HG03460 (cell line): ENCODE measurements around the gene ATXN7.

Source experiments
- ATAC-seq: cut with Tn5 transposase; IDR thresholded peaks from one replicate; pipeline ENCODE4 v1.9.1; 2021; ENCODE audit not compliant: unreplicated experiment

The ATXN7 gene

GRCh38 chr3:63864008-63864964, 619 bp downstream of the ATXN7 start:
- ATAC-seq = peak; percentile 43

DNA sequence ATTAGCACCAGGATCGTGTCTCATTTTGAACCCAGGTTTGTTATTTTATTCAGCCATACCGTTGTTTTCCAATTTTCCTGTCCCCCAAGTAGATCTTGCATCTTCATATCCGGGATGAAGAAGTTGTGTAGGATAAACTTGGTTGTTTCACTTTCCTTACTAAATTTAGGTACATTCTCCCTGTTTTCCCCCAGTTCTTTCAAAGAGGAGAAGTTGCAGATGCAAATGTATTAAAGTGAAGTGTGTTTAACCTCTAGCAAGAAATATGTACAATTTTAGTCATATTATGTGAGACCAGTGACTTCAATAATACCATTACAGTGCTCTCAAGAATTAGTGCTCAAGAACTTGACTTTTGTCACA, 1.3 kb downstream of the ATXN7 start:
- ATAC-seq = no peak

GRCh38 chr3:63867225-63867624, 3.6 kb downstream of the ATXN7 start:
- ATAC-seq = no peak

DNA sequence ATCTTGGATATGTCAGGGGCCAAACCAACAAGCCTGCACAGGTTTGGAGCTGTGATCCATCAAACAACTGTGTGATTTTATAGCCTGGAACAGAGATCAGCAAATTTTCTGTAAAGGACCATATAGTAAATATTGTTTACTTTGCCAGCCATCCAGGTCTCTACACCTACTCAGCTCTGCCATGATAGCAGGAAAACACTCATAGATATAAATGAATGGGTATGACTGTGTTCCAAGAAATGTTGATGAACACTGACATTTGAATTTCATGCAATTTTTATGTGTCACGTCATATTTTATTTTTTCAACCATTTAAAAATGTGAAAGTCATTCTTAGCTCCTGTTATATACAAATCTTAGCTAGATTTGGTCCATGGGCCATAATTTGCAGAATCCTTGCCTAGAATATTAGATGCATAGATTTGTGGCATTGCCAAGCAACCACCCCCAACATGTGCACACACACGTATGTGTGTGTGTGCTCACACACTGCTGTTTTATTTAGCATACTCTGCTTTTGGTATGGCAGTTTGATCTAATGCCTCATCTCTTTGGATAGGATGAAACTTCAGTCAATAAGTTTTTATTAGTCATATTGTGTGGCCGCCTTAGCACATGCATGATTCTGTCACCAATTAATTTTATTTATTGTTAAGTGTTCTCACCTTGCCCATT, 6.4 kb downstream of the ATXN7 start:
- no peak for ATAC-seq

- ATAC-seq = no peak
Observed at GRCh38 chr3:63870615-63871005, 6.9 kb downstream of the ATXN7 start.

GRCh38 chr3:63872135-63872924, 8.7 kb downstream of the ATXN7 start:
- no peak for ATAC-seq

DNA sequence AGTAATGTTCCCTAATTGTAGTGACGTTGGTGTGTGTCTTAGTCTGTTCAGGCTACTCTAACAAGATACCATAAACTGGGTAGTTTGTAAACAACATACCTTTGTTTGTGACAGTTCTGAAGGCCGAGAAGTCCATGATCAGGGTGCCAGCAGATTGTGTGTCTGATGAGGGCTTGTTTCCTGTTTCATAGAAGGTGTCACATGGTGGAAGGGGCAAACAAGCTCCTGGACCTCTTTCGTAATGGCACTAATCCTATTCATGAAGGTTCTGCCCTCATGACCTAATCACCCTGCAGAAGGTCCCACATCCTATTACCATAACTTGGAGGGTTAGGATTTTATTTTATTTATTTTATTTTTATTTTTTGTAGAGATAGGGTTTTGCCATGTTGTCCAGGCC, 11.1 kb downstream of the ATXN7 start:
- no peak for ATAC-seq

DNA sequence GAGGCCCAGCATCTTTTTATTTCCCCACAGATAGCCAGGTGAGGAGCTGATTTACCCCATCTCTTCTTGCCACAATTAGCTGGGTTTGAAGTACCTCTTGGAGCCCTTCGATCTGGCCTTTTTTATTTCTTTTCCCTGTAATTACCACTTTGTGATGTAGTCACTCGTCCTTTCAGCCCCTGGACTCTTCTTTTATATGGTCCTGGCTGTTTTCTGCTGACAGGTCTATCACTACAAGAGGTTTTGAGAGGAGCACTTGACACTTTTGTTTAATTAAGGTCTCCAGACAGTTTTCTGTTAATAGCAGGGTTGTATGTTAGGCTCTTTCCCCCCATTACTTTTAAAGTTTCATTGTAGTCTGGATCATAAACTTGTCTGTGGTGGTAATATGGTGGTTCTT, 11.8 kb downstream of the ATXN7 start:
- ATAC-seq = no peak

GRCh38 chr3:63876260-63876659, 12.6 kb downstream of the ATXN7 start:
- no peak for ATAC-seq

GRCh38 chr3:63877737-63878393, 14.2 kb downstream of the ATXN7 start:
- ATAC-seq = no peak

DNA sequence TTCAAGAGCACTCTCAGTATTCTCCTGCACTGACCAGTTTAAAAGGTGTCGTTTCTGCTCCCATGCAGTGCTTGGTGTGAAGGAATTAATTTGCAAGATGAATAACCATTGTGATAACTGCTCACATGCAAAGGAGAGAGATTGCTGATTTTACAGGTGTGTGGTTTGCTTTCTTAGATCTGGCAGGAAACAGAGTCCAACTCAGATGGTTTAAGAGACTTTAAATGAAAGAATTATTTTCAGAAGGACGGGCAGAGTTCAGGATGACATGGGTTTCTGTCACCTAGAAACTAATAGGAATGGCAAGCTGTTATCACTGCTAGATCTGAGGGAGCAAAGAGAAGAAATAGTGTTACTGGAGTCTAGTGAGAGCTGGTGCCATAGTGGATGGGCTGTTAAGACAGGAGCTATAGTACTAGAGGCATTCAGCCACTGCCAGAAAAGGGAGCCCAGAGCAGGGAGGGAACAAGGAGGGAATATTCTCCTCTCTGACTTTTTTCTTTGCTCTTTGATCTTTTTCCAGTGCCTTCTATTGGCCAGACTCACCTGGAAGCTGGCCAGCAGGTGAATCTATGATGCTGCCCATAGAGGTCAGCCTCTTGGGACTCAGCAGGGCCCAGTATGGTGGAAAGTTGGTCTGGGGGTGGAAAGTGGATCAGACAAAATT, 14.9 kb downstream of the ATXN7 start:
- no peak for ATAC-seq

DNA sequence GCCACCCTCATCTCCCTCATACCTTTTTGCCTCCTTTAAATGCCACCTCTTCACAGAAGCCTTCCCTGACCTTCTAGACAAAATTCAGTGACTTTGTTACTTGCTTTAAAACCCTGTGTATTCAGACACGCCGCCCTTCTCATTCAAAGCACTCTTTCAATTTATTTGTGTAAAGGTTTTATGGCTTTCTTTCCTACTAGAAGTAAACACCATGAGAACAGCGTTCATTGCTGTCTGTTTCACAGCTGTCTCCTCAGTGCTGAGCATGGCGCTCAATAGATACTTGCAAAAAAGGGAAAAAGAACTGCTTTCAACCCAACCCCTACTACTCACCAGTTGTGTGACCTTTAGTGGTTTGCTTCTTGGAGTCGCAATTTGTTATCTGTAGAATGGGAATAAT, 17.0 kb downstream of the ATXN7 start:
- ATAC-seq = no peak

DNA sequence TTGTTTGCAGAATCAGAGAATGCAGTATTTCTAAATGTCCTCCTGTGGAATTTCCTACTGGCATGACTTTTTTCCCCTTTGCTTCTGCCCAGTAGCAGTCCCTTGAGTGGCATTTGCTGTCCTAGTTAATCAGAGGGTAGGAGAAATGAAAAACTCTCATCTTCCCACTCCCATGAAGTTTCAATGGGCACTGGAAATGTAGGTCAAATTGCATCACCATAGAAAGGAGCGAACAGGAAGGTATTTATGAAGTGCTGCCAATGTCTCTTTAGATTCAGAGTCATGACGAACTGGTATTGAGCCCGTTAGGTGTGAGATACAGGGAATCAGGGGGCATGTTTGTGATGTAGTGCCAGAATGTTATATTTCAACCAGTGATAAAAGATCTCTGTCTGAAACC, 23.2 kb downstream of the ATXN7 start:
- no peak for ATAC-seq

DNA sequence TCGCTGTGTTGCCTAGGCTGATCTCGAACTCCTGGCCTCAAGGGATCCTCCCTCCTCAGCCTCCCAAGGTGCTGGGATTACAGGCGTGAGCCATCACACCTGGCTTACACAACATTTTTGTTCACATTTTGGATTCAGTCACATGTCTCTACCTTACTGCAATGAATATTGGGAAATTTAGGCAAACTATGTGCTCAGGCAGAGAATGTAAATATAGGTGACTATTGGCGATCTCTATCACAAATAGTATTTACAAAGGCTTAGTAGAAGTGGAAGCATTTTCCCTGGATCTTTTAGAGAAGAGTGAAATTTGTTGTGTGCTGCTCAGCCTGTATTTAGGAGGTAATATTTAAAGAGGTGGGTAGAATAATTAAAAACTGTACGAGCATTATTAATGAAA, 27.9 kb downstream of the ATXN7 start:
- no peak for ATAC-seq

- no peak for ATAC-seq
Observed at GRCh38 chr3:63892773-63893352, 29.2 kb downstream of the ATXN7 start.

GRCh38 chr3:63895422-63896189, 31.9 kb downstream of the ATXN7 start:
- no peak for ATAC-seq

- peak; percentile 70 for ATAC-seq
Observed at GRCh38 chr3:63896332-63897030, 32.8 kb downstream of the ATXN7 start.

DNA sequence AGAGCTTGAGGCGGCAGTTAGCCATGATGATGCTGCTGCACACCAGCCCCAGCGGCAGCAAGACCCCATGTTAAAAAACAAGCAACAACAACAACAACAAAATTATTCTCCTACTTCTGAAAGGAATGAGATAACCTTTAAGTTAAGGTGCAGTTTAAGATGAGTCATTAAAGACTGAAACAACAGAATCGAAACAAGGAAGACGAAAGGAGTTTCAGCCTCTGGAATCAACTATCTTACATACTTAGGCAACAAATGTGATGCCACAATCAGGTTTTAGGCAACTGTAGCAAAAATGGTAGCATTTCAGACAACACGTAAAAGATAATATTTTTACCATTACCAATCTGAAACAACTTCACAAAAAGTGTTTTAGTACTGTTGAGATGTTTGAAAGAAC, 36.3 kb downstream of the ATXN7 start:
- no peak for ATAC-seq

DNA sequence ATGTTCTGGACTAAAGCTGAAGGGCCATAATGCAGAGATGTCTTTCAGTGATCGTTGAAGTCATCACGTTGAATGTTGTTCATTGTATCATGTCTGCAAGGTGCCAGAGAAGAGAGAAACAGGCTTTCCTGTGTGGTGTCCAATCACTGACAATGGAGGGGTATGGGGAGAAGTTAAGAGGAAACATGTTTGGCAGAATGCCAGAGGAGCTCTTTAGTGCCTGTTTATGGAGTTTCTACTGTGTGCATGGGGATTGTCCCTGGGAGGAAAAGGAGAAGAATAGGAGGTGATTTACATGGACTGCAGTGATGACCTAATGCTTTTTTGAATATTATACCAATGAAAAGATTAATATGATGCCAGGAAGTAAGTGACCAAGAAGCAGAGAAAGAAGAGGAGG, 36.8 kb downstream of the ATXN7 start:
- no peak for ATAC-seq
